Activated CD4-positive, CD25-positive, alpha-beta regulatory T cell treated with anti-CD3 and anti-CD28 coated beads, Interleukin-2, amount 50 U/mL, for 72 hours (primary cell): ENCODE data around the gene SIPA1L3.

Source experiments
- DNase-seq: peaks from one replicate; pipeline ENCODE4 v3.0.0; 2021

SIPA1L3 gene

GRCh38 chr19:37977992-37978391, 71.0 kb downstream of the SIPA1L3 start:
- no peak for DNase-seq

DNA sequence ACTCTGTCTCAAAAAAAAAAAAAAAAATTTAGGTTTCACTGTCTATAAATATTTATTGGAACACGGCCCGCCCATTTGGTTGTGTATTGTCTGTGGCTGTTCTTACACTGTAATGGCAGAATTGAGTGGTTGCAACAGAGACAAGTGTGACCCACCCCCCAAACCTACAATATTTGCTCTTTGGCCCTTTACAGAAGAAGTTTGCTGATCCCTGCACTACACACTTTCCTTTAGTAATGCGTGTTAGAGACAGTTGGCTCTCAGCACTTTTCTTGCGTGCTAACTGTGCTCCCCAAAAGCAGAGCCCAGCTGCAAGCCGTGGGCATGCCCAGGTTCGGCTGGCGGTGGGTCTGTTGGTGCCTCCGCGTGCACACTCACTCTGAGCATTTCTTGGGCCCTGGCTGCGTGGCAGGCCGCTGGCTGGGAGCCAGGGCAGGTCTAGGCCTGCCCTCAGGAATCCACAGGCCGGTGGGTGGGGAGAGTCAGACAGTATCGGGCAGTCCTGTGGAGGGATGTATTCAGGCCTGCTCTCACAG, 72.6 kb downstream of the SIPA1L3 start:
- DNase-seq, result no peak

- DNase-seq, result no peak
Observed at GRCh38 chr19:37980419-37981170, 73.6 kb downstream of the SIPA1L3 start.

DNA sequence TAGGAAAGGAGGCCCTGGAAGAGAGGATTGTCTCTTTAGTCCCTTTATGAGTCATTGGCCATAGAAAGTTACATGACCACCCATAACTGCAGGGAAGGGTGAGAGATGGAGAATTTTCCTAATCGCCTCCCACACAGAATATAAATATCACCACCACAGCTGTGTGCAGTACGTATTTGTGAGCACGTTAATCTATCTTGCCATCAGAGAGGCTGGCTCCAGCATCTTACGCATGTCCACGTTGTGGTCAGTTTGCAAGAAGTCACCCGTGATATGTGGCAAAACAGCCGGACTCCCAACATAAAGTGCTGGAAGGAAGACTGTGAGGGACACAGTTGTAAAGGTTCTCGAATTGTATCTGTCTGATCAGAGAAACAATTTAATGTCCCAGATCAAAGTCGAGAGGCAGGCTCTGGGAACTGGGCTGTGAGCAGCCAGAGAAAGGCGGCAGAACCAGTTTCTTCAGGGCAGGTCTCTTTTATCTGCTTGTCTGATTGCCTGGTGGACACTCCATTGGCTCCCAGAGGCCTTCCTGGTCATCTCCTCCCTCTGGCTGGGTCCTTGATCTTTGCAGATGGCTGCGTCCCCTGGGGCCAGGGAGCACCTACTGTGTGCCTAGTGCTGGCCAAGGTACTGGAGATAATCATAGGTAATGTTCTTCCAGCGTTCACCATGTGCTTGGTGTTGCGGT, 74.9 kb downstream of the SIPA1L3 start:
- DNase-seq, result no peak

GRCh38 chr19:37982655-37983054, 75.6 kb downstream of the SIPA1L3 start:
- no peak for DNase-seq

DNA sequence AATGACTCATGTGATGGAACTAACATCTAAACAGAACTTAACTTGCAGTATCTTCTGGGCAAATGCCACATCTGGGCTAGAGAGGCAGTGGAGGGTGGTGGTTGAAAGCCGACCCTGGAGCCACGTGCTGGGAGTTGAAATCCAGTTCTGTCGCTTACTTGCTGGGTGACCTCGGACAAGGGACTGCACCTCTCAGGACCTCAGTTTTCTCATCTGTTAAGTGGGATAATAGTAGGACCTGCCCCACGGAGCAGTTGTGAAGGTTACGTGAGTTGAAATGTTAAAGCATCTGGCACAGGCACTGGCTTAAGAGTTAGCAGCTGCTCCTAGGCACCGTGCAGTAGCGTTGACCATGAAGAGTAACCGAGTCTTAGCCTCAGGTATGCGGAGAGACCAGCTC, 76.1 kb downstream of the SIPA1L3 start:
- no peak for DNase-seq

GRCh38 chr19:37983916-37984315, 76.9 kb downstream of the SIPA1L3 start:
- no peak for DNase-seq

- DNase-seq, result no peak
Observed at GRCh38 chr19:37986048-37986750, 79.2 kb downstream of the SIPA1L3 start.

DNA sequence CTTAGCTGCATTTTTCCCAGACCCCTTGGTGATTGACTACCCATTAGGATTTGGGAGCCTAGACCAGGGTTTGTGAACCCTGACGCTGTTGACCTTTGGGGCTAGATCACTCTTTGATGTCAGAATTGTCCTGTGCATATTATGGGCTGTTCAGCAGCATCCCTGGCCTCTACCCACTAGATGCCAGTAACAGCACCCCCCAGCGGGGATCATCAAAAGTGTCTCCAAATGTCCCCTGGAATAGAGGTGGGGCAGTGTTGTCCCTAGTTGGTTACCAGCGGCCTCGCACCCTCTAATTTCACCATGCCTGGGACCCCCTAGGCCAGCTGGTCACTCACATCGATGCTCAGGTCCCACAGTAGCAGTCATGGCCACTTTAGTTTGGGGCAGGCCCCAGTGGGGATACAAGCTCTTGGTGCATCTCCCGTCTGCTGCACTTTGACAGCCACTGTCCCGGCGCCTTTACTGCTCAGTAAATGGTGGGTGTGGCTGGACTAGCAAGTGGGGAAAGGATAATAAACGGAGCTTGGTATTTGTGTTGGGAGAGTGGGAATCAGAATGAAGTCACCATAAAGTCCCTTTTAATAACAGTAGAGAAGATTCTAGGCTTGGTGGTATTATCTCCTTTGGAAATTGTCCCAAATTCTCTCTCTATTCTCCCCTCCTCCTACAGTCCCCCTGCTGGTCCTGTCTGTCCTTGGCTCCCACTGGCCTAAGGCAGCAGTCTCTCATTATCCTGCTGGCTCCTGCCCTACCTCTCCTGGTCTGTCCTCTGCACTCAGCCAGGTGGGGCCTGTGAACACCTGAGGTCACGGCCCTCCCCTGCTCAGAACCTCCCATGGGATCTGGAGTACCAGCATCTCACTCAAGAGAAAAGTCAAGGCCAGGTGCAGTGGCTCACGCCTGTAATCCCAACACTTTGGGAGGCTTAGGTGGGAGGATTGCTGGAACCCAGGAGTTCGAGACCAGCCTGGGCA, 80.6 kb downstream of the SIPA1L3 start:
- DNase-seq, result no peak

DNA sequence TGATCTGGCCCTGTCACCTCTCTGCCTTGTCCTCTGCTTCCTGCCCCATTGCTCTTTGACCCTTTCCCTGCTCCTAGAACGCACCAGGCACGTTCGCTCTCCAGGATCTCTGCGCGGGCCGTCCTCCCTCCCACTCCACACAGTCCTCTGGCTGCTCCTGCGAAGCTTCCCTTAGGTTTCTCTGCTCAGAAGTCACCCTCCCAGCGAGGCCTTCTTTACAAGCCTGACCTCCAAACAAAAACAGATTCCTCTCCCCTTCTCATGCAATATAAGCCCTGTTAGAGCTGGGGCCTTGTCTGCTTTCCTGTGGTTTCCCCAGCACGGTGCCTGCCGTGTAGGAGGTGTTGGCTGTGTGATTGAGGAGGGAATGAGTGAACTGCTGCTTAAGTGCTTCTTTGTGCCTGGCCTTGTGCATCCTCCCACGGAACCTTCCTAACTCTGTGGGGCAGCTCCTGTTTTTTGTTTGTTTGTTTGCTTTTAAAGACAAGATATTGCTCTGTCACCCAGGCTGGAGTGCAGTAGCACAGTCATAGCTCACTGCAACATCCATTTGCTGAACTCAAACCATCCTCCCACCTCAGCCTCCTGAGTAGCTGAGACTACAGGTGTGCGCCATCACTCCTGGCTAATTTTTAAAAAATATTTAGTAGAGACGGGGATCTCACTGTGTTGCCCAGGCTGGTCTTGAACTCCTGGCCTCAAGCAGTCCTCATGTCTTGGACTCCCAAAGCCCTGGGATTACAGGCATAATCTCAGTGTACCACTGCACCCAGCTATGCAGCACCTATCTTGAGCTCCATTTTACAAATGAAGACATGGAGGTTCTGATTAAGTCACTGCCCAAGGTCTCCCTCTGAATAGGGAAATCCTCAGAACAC, 82.0 kb downstream of the SIPA1L3 start:
- DNase-seq, result no peak

GRCh38 chr19:37989855-37990254, 82.8 kb downstream of the SIPA1L3 start:
- no peak for DNase-seq

DNA sequence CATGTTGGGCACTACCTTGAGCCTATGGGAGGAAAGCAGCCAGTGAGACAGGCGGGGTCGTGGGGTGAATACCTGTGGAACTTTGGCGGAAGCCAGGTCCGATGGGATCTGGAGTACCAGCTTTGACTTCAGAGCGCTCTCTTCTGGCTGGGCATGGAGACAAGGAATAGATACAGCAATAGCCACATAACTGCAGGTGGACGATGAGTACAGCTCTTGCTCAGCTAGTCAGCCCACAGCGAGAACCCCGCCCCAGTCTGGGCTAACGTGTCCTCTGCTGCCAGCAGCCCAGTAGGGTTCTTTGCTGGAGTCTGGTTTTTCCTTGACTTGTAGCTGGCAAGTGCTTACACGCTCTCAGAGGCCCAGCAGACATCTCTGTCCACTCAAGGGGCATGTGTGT, 83.4 kb downstream of the SIPA1L3 start:
- DNase-seq, result no peak

GRCh38 chr19:37991176-37991835, 84.3 kb downstream of the SIPA1L3 start:
- no peak for DNase-seq

GRCh38 chr19:37991841-37992248, 84.8 kb downstream of the SIPA1L3 start:
- DNase-seq, result no peak

DNA sequence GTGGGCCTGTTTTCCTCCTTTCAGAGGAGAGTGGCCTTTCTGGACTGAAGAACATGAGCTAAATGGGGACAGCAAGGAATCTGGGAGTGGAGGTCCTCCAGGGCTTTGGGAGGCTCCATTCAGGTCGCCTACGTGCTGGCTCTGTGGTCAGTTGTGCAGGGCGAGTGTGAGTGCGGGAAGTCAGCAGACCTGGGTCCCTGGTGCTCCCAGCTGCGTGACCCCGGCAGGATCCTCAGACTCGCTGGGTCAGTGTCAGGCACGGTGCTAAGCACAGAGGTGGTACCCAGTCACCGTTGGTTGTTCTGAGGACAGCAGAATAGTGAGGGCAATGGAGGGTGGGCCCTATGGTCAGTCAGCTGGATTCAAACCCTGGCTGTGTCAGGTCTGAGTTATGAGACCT, 85.8 kb downstream of the SIPA1L3 start:
- DNase-seq, result no peak

GRCh38 chr19:37994823-37995130, 87.8 kb downstream of the SIPA1L3 start:
- no peak for DNase-seq

GRCh38 chr19:37995346-37995745, 88.3 kb downstream of the SIPA1L3 start:
- no peak for DNase-seq

GRCh38 chr19:37997911-37998344, 90.9 kb downstream of the SIPA1L3 start:
- no peak for DNase-seq

DNA sequence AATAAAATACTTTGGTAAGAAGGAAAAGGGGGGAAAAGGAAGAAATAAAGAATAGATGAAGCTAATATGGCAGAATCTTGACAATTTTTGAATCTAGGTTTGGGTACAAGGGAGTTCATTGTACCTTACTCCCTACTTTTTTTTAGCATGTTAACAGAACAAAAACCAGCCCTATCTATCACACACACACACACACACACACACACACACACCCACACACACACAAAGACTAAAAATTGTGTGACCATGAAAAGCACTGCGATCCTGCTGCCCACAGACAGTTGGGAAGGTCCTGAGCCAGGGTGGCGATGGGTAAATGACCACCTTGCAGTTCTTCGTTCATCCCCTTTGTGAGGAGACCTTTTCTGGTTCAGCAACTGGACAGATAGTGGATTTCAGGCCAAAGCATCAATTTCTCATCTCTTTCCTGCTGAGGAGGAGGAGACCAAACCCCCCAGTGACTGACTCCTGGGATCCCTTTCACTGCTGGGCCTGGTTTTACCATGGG, 91.8 kb downstream of the SIPA1L3 start:
- no peak for DNase-seq

GRCh38 chr19:37999309-38000213, 92.6 kb downstream of the SIPA1L3 start:
- no peak for DNase-seq
